Measurements from ENCODE around the gene OSBPL5. TPM values are rescaled to one million over a fixed set of nuclear protein-coding genes. Genes with fewer than 3 reads are reported as not detected.

The OSBPL5 gene
- total RNA-seq, 2 experiments from 2014 or later: 2.8 to 3.4 TPM

DNA sequence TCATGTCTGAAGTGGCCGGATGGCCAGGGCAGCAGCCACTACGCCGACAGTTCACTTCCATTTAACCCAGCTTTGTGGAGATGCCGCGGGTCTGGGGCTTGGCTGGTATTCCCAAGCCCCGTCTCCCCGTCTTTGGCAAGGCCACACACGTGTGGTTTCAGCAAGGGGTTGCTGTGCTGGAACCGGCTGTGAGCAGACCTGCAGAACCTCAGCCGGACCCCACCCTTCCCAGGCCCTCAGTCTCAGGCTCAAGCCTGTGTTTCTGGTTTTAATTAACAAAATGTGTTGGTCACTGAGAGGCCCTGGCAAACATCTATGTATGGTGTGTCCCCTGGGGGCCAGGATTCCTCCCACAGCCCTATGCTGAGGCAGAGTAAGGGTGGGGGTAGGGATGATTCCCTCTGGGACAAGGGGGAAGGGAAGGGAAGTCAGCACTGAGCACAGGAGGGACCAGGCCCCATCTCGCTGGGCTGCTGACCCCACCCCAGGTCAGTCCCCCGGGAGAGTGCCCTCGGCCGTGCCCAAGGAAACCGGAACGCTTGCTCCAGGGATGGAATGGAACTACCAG, 9.3 kb downstream of the OSBPL5 start:
- POLR2A ChIA-PET: no interaction called here
- CTCF ChIA-PET: no interaction called here

DNA sequence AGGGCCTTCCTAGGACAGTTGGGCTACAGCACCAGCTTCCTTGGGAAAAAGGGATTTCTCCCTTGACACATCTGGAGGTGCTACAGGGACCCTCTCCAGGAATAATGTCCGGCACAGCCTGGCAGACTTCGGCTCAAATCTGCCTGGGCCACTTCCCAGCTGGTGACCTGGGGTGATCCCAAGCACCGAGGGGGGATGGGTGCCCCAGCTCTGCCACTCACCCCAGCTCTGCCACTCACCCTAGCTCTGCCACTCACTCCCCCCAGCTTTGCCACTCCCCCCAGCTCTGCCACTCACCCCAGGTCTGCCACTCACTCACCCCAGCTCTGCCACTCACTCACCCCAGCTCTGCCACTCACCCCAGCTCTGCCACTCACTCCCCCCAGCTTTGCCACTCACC, 9.9 kb downstream of the OSBPL5 start:
- POLR2A ChIA-PET: no interaction called here
- CTCF ChIA-PET: no interaction called here

DNA sequence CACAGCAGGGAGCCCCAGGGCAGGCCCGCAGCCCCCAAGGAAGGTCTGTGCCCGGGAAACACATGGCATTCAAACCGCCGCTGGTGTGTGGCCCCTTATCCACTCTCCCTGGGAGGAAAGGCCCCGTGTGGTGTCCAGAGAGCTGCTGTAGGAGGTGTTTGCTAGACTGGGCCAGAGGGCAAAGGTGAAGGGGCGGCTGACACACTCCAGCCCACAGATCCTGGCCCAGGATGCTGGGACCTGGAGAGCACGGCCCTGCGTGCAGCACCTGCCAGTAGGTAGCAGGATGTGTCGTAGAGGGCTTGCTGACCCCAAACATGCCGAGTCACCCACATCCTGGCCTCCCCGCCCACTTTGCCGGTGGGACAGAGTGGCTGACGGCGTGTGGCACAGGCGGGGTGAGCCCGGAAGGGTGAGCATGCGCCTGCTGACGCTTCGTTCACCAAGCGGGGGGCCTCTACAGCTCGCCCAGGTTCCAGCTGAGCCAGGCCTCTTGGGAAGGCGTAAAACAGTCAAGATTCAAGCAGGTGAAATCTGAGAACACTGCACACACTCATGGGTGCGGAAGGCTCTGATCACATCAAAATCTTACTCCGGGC, 11.0 kb downstream of the OSBPL5 start:
- POLR2A ChIA-PET: no interaction called here
- CTCF ChIA-PET: no interaction called here

DNA sequence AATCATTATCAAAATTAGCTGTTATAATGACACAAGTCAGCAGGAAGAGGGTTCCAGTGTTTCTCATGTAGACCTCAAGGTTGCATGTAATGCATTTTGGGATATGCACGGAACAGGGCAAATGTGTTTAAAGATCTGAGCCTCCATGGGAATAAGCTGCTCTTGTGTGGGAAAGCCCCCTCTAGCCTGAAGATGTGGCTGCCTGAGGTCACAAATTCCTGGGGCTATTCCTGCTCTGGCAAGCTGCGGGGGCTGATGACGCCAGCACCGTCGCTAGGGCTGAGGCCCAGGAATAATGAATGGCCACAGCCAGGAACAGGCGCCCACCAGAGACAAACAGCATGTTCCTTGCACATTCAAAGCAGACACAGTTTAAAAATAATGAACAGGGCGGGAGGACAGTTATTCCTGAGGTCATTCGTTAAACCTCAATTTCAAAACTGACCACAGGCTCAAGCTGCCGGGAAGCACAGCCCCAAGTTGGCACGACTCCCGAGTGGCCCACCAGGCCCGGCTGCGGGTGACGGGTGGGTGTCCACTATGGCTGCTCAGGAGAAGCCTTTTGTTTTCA, 11.7 kb downstream of the OSBPL5 start:
- POLR2A ChIA-PET: no interaction called here

DNA sequence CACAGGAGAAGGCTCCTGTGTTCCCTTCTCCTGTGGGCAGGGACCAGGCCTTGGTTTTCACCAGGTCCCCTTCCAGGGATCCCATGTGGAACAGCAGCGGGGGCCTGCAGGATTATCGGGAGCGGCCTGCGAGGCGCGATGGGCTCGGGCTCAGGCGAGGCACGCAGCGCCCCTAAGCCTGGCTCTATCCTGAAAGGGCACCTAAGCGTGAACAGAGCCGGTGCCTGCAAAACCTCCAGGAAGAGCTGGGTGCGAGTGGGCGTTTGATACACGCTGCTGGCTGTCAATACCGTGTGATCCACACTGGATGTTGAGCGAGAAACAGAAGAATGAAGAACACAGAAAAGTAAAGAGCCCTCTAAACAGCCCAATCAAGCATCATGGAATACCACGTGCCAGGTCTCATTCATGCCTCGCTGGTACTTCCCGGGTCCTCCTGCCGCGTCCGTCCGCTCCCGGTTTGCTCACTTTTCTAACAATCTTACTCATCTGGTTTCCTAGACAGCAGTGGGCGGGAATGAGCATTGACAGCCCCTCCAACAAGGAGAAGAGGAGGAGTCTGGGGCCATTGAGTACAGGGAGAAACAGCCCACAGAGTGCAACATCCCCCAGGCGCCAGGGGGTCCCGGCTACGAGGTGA, 12.5 kb downstream of the OSBPL5 start:
- CTCF ChIA-PET: no interaction called here
- POLR2A ChIA-PET: no interaction called here

More for the DNA sequence above, 11.7 kb downstream of the OSBPL5 start:
- CTCF ChIA-PET: no interaction called here

DNA sequence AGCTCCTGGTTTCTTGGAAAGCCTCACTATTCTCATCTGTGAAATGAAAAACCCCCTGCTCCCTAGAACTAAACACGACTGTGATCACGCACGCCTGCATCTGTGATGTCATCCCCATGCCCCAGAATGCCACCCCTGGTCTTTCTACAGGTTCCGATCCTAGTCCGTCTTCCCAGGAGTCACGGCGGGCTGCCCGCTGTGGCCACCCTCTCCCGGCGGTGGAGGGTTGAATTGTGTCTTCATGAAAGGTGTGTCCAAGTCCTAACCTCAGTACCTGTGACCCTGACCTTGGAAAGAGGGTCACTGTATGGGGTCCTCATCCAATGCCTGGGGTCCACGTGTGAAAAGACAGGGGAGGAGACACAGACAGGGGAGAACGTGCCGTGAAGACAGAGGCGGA, 14.4 kb downstream of the OSBPL5 start:
- CTCF ChIA-PET: no interaction called here
- POLR2A ChIA-PET: no interaction called here

DNA sequence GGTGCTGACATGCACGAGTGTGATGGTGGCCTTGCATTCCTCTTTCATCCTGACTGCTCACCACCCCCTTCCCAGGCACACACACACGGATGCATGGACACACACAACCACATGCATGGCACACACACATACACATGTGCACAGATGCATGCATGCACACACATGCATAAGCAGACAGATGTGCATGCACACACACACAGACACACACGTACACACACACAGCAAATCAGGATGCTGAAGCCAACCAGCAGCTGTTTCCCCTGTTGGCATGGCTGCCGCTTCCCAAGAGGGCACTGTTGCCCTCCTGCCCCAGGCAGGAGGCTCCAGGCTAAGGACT, 15.3 kb downstream of the OSBPL5 start:
- ChIA-PET CTCF (no interaction called here), POLR2A (no interaction called here)

DNA sequence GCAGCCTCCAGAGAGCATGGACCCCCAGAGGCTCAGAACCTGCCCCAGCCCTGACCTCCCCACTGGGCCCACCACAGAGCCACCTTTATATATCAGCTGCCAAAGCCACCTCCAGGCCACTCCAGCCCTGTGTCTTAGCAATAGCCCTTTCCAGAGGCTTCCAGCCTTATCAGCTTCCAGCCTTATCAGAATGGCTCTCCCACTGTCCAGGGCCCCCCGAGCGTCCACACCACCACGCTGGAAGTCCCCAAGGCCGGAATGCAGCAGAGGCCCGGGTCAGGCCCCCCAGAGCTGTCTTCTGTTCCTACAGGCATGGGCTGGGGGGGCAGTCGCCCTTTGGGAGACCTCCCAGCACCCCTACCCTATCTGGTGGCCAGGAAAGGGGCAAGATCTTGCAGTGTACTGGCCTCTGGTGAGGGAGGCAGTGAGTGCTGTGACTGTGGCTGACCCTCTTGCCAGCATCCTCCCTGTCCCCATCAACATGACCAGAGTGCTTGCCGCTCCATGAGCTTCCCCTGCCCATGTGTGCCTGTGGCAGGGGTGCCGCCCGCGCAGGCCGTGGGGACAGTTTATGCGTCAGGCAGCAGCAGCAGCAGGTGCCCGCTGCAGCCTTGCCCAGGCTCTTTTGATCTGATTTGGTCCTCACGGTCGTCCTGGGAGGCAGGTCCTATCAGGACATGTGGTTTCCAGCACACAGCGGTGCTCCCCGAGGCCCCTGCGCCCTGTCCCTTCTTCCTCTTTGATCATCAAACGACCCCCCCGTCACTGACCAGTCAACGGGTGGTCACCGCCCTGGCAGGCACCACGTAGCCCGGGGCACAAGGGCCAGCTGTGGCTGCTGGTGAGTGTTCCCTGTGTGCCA, 15.9 kb downstream of the OSBPL5 start:
- CTCF ChIA-PET: no interaction called here

DNA sequence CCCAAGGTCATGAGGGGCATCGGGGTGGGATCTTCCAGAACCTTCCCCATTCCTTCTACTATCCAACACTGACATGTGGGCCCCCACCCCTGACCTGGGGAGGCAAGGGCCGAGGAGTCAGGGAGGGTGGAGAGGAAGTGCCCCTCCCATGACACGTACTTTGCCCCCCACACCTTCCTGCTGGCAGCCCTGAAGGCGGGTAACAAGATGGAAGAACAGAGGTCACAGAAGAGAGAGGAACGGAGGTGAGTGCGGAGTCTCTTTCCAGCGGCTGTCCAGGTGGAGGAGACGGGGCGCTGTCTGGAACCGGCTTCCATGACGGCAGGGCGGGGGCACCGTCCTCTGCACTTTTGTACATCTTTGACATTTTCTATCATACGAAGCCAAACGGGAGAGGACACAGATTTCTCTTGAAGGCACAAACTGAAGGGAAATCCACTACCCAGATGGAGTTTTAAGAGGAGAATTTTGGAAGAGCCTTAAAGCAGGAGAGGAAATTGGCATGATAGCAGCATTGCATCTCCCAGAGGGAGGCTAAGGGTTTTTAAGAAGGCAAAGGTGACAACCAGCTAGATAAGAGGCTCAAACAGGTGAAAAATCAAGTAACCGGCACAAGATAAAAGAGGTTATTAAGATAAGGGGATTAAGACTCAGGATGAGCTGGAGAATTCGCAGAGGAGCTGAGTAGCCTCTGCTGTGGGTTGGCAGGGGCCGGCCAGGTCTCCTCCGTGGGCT, 16.7 kb downstream of the OSBPL5 start:
- POLR2A ChIA-PET: no interaction called here
- CTCF ChIA-PET: no interaction called here

More for the DNA sequence above, 15.9 kb downstream of the OSBPL5 start:
- POLR2A ChIA-PET: no interaction called here

DNA sequence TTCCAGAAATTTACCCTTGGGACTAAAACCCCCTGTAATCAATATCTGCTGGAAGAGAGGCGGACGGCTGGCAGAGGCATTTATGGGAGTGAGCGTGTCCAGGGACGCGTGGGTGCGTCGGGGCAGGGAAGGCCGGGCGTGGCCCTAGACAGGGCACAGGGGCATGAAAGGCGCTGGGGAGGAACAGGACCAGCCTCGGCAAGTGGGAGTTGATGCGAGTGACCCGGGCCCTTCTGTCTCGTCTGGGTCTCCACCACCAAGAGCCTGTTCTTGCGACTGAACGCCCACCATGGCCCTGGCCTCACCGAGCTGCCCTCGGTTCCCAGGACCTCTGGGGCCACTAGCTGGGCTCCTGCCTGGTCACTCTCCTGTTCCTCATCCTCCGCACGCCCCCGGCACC, 17.5 kb downstream of the OSBPL5 start:
- POLR2A ChIA-PET: no interaction called here
- CTCF ChIA-PET: no interaction called here

DNA sequence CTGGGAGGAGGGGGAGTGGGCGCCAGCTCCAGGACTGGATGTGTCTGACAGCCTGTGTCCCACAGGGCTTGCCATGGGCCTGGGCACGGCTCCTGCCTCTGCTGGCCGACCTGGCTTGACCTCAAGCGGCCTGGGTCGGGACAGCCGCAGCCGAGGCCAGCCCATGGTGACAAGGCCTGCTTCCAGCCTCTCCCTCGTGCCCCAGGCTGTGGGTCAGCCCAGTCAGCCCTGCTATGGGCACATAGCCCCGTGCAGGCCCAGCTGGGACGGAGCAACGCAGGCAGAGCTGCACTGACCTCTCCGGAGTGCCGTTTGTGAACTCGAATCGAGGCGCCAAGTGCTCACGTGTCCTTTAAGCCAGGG, 17.9 kb downstream of the OSBPL5 start:
- POLR2A ChIA-PET: no interaction called here

DNA sequence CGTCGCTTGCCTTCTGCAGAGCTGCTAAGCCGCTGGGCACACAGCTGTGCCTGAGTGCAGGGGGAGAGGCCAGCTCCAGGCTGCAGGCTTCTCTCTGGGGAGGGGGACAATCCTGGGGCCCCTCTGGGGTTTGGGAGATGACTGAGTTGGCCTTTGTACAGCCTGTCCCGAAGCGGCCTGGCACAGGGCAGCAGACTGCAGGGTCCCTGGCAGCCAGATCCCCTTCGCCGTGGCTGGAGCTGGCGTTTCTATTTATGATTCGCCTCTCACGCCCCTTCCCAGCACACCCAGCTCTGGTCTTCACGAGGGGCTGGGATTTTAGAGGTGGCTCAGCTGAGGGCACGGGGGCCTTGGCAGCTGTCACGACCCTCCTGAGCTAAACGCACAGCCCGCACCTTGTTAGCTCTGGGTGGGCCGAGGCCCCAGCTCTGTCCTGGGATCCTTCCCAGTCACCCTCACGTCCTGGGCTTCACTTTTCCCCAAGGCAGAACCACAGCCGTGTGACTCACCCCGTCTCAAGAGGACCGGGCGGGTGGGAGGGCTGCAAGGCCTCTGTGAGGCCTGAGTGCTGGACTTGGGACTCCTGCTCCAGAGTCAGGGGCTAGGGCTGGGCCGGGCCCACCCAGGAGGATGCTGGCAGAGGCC, 18.4 kb downstream of the OSBPL5 start:
- CTCF ChIA-PET: no interaction called here
- POLR2A ChIA-PET: no interaction called here

More for the DNA sequence above, 17.9 kb downstream of the OSBPL5 start:
- CTCF ChIA-PET: no interaction called here

DNA sequence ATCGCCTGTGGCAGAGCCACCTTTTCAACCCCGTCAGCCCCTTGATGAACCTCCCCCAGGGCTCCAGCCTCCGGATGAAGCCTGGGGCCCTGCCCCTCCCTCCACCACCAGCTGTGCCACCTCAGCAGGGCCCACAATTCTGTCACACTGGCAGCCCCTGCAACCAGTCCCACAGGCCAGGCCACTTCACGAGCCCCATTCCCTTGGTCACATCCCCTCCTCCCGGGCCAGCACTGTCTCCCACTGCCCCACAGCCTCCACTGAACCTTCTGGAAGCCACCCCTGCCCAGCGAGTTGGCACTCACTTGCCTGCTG, 19.9 kb downstream of the OSBPL5 start:
- CTCF ChIA-PET: no interaction called here
- POLR2A ChIA-PET: no interaction called here

DNA sequence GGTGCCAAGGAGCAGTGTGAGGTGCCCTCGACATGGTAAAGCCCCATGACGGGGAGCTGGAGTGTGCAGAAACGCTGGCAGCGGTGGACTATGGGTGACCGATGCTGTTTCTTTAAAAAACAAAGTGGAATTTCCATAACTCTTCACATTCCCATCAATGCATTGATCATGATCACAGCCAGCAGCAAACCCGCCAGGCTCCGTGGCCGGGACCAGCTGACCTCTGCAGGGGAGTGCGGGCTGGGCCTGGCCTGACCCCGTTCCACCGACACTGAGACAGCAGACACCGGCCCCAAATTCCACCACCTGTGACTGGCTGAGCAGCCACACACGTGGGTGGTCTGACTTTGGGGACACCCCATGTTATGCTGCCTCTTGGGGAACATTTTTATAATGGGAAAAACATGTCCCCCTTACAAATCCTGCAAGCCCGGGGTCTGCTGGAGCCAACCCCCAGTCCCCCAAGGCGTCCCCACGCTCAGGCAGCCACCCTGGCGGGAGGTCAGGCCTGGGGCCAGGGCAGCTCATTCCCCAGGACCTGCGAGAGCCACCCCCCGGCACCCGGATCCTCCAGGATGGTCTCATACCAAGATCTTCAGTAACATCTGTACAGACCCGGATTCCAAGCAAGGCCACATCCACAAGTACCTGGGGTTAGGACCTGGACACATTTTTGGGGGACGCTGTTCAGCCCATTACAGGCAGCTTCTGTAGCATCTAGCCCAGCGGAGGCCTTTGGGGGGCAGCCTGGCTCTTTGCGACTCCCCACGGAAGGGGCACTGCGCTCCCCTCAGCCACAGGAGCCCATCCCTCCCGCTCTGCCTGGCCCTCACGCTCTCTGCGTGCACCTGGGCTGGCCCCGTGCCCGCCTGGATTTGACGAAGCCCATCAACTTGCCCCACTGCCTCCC, 20.6 kb downstream of the OSBPL5 start:
- ChIA-PET CTCF (no interaction called here), POLR2A (no interaction called here)

DNA sequence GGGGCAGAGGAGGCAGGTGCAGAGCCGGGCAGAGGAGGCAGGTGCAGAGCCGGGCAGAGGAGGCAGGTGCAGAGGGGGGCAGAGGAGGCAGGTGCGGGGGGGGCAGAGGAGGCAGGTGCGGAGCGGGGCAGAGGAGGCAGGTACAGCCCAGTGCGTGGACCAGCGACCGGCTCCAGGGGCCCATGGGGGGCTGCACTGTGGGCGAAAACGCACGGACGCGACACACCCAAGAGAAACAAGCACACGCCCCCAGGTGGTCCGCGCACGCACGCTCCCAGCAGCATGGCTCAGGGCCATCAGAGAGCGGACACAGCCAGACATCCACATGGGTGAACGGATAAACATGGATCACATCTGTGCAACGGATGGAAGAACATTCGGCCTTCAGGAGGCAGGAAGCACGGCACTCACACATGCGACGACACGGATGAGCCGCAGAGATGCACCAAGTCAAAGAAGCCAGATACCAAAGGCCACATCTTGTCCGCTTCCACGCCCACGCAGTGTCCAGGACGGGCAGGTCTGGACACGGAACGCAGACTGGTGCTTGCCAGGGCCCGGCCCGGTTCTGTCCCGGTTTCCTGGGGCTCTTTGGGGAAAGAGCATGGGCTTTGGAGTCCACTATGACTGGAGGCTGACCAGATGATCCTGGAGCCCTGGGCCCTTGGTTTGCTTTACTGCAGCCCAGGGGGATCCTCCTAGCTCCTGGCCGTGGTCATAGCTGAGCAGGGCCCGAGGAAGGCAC, 21.8 kb downstream of the OSBPL5 start:
- POLR2A ChIA-PET: no interaction called here
- CTCF ChIA-PET: no interaction called here

DNA sequence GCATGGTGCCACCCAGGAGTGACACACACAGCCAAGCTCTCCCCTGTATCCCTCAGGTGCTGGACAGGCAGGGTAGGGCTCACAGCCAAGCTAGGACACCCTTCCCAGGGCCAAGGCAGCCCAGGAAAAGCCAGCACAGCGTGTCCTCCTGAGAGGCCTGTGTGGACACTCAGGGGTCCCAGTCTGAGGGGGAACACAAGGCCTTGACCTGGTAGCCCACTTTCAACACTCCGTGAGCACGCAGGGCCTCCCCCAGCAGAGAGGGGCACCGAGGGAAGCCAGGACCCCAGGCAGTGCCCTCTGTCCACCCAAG, 24.9 kb downstream of the OSBPL5 start:
- ChIA-PET CTCF (no interaction called here), POLR2A (no interaction called here)

DNA sequence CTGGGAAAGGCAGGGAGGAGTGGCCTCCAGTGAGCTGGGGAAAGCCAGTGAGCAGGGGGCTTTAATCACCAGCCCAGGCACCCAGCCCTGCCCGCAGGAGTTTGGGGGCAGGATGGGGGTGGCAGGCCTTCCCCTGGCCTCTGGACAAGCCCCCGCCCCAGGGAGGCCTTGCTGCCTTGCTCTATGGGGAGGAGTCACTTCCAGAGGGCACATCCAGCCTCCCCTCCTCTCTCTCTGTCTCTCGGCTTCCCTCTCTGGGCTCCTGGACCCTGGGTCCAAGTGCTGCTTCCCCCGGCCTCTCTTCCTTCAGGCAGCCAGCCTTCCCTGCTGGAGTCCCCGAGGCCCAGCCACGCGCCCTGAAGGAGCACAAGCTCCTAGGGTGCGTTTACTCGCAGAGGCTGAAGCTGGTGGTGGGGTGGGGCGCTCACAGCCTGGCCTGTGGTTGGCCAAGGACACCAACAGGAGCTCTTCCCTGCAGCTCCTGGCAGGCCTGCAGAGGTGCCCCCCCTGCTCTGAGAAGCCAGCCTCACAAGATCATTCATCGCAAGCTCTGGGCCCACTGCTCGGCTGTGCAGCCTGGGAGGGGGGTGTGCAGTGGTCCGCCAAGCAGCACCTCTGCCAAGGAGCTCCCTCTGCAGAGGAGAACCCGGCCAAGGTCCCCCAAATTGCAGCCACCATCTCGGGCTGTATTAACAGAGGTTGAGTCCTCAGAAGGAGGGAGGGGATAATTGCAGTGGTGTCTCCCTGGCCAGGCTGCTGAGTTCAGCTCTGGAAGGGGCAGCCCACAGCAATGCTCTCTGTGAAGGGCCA, 25.4 kb downstream of the OSBPL5 start:
- ChIA-PET CTCF (no interaction called here), POLR2A (no interaction called here)

DNA sequence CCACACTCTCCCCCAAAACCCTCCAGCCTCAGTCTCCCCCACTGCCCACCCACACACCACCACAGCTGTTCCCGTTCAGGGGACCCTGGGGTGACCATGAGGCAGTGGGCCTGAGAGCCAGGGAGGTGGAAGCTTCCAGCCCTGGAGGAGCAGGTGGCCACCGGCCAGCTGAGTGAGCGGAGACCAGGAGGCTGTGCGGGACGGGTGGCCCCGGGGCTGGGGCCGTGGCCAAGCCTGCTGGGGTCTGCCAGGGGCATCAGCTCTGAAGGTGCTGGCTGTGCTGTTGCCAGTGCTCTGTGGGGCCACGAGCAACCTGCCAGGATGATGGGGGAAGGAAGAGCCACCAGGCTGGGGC, 26.0 kb downstream of the OSBPL5 start:
- ChIA-PET CTCF (no interaction called here), POLR2A (no interaction called here)
